ENCODE data around the gene CLBA1. TPM values are rescaled to one million over a fixed set of nuclear protein-coding genes. Genes with fewer than 3 reads are reported as not detected.

Gene CLBA1
- total and polyA plus RNA-seq, 2 experiments from 2014 or later, result 1.6 to 1.8 TPM

DNA sequence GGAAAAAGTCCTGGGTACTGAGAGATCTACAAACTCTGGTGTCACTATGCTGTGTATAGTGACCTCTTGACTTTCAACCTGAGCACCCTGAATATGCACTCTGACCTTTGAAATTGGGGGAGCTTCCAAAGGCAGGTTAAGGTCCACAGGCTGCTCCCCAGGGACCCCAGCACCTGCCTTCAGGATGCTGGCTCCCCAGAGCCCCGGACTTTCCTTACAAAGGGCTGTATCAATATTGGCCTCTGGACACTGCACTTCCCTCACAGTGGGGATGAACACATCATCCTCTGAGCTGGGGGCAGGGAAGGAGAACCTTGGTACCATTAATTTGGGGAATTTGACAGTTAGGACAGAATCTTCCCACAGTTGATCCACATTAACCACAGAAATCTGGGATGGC is 46.6 kb upstream of the CLBA1 start (continued):
- TF ChIP-seq ZNF462 (CRISPR knock-in tag; IDR thresholded peaks at IDR 0.05), result no peak
- no peak for TF ChIP-seq EZH2phosphoT487 (IDR thresholded peaks at IDR 0.05; ENCODE audit: unreplicated experiment)

- H3K9me3 Mint-ChIP-seq, result peaks cover 7% of the 10 kb centered on the region; the same call in 1 of the 3 replicates
- Histone ChIP-seq H3K4me2 (no peak overlapping the region), H3K4me3 (no peak overlapping the region), H3K9me2 (ENCODE audit: insufficient read depth) (no peaks in the 10 kb centered on the region), H2AFZ (no peak overlapping the region), H3K36me3 (ENCODE audit: insufficient read depth) (no peaks in the 10 kb centered on the region), H3K27ac (ENCODE audit: low read depth) (no peak overlapping the region), H3K79me2 (replicated peaks; ENCODE audit: insufficient read depth) (no peaks in the 10 kb centered on the region), H4K20me1 (replicated peaks; ENCODE audit: insufficient read depth) (no peaks in the 10 kb centered on the region), H3K4me1 (ENCODE audit: insufficient read depth) (no peaks in the 10 kb centered on the region), H3K27me3 (ENCODE audit: insufficient read depth) (peaks cover 33% of the 10 kb centered on the region), H3F3A (replicated peaks; ENCODE audit: low read depth) (no peaks in the 10 kb centered on the region)
- no peaks in the 10 kb centered on the region for H3K36me3 Mint-ChIP-seq (ENCODE audit: low read depth)
- H3K4me3 Mint-ChIP-seq, result no peak overlapping the region
- H3K4me1 Mint-ChIP-seq, result no peaks in the 10 kb centered on the region
- no peak overlapping the region for H3K27ac Mint-ChIP-seq
- peaks cover 32% of the 10 kb centered on the region for H3K27me3 Mint-ChIP-seq (ENCODE audit: insufficient read depth, low read depth, poor library complexity)
- ATAC-seq, result no peak
- DNase-seq (ENCODE audit: low spot score), result no peak
- no peak for TF ChIP-seq POLR2AphosphoS5 (IDR thresholded peaks at IDR 0.05; ENCODE audit: low read depth)
- no peak for TF ChIP-seq NANOG (IDR thresholded peaks at IDR 0.05; ENCODE audit: borderline replicate concordance)
- no peak for TF ChIP-seq ZNF114 (CRISPR knock-in tag; IDR thresholded peaks at IDR 0.05)
- no peak for TF ChIP-seq STAT1 (IDR thresholded peaks at IDR 0.05; ENCODE audit: unreplicated experiment)
- TF ChIP-seq EZH2 (IDR thresholded peaks at IDR 0.05; ENCODE audit: low read depth, unreplicated experiment), result no peak
Measured at GRCh38 chr14:104939666-104940410, 45.8 kb upstream of the CLBA1 start.

Measured in GM23338 (cell line).